ENCODE data around the gene CPXM2.

GRCh38 chr10:123761038-123761428 lies 130.6 kb downstream of the CPXM2 start:
- no peak for TF ChIP-seq CTCF (IDR thresholded peaks at IDR 0.05)
- no peak for TF ChIP-seq POLR2A (IDR thresholded peaks at IDR 0.05)

Data from uterus (tissue), 2 donors.